Suppressor macrophage treated with lipopolysaccharide for 1 hour (primary cell): ENCODE results near the gene CTSW.
A peak's percentile ranks its signal among the peaks of the same experiment; 100 is the strongest.

ENCODE experiments used
- DNase-seq, 3 donors: peaks; one replicate each; pipeline ENCODE4 v3.0.0-alpha.2; 2020 to 2022

Gene CTSW

GRCh38 chr11:65856689-65857499 is 22.7 kb upstream of the CTSW start:
- peak; percentile 90 to 95 (median 92) for DNase-seq

GRCh38 chr11:65857500-65857852 is 22.2 kb upstream of the CTSW start:
- DNase-seq: no peak

DNA sequence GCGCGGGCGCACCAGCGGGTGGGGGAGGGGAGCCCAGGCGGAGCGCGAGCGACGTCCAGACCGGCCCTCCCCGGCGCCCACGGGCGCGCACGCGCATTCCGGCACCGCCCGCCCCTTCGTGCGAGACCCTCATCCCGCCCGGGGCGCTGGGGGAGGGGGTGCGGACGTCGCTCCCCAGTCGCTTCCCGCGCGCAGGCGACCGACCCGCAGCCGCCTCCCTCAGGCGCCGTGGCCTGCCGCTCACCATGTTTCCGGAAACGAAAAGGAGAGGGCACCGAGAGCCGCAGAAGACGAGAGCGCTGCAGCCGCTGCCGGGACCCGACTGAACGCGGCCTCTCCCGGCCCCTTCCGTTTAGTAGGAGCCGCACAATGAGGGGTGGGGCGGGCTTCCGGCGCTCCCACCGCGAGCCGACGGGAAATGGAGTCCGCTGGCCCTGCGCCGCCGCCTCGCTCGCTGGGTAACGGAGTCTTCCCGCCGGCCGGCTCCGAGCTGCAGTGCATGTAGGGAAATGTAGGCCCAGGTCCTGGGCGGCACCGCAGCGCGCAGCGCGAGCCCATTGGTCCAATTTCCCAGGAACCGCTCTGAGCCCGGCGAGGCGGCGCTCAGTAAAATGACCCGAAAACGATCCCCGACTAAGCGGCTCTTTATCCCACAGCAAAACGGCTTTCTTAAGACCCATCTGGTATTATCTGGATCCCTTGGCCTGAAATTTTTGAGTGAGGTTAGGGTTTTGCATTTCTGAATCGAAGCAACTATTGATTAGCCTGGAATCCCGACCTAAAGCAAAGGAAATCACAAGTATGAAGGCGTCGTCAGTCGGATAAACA is 21.6 kb upstream of the CTSW start, which contains the start of gene CFL1:
CFL1 (minus strand) TSS at position 328 of the 828 bp plus-strand sequence; CDS start at position 247, 81 bp downstream.
- DNase-seq: peak; percentile 99

DNA sequence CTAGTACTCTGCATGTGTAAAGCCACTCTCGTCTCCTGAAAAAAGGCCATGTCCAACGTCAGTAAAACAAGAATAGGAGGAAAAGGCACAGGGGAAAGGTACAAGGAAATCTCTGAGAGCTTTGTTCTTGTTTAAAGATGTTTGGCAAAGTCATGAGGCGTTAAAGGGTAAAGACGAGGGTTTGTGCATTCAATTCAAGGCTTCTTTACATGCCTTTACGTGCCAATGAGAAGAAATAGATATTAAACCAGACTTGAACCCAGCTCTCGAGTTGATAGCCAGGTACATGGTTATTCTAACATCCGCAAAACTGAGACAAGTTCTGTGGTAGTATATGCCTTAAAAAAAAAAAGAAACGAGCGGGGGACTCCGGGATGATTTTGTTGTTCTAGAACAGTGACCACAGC is 21.0 kb upstream of the CTSW start:
- no peak for DNase-seq

DNA sequence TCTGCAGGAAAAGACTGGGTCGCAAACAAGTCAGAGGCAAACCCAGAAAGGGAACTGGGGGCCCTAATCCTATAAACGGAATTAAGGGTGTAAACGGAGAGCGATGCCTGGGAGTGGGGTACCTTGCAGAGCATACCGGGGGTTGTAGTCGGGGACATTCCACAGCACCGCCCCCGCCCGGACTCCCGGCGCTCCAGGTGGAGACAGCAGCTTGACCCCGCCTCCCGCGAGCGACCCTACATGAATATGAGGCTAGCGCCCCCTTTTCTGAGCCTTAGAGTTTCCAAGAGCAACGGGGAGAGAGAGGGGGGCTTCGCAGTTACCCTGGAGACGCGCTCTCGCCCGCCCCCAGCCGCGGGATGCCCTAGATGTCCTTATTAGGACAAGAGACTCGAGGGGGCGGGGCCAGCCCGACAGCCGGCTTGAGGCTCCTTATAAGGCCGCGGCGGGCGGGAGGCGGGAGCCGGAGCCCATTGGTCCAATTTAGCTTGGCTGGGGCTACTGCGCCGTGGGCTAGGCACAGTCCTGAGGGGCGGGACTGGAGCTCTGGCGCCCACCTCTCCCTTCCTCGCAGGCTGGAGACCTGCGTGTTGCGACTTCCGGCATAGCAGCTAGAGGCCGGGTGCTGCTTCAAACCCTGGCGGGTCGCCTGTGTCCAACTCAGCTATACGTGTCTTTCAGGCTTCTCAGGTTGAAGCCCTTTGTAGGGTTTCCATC is 20.4 kb upstream of the CTSW start:
- DNase-seq: peak; percentile 97 to 99 (median 98)

- DNase-seq: peak in 1 of 3 donors; percentile 21
Observed at GRCh38 chr11:65859812-65860277, 19.8 kb upstream of the CTSW start.

- peak; percentile 94 to 97 (median 95) for DNase-seq
Observed at GRCh38 chr11:65860278-65861164, 19.1 kb upstream of the CTSW start, which contains the start of gene MUS81. MUS81 (plus strand) TSS chr11:65860433; CDS start chr11:65860754, 321 bp downstream.

DNA sequence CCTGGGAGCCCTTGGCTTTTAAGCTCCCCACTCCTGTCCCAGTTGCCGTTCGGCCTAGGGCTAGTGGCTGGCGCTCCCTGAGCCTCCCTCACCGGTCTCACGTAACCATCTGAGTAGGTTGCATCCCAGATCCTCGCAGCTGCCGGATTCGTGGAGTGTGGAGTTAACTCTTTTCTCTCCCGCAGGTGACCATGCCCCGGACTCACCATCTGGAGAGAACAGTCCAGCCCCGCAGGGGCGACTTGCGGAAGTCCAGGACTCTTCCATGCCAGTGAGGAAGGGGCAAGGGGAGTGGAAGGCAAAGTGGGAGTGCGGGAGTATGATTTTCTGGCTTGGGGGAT is 18.5 kb upstream of the CTSW start:
- DNase-seq: no peak

DNA sequence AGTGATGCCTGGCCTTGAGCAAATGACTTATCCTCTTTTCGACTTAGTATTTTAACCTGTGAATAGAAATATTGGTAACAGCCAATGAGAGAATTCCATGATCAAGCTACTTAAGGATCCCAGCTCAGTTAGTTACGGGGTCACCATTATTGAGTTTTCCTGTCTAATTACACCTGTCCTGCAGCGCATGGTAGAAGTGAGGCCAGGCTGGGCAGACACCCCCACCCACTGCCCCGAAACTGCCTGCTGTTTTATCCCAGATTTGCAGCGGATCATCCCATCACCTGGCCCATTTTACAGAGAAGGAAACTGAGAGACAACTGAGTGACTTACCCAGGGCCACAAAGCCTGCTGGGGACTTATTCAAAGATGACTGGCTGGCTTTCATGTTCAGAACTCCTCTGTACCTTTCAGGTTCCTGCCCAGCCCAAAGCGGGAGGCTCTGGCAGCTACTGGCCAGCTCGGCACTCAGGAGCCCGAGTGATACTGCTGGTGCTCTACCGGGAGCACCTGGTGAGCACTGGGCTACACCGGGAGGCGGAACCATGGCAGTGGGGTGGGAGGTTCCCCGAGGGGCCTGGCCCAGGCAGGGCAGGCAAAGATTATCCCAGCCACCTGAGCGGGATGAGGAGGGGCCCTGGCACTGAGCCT is 18.0 kb upstream of the CTSW start:
- no peak for DNase-seq

- no peak for DNase-seq
Observed at GRCh38 chr11:65862191-65862735, 17.4 kb upstream of the CTSW start.

- DNase-seq: no peak
Observed at GRCh38 chr11:65862941-65863888, 16.4 kb upstream of the CTSW start.

GRCh38 chr11:65863889-65864705 is 15.5 kb upstream of the CTSW start:
- no peak for DNase-seq

DNA sequence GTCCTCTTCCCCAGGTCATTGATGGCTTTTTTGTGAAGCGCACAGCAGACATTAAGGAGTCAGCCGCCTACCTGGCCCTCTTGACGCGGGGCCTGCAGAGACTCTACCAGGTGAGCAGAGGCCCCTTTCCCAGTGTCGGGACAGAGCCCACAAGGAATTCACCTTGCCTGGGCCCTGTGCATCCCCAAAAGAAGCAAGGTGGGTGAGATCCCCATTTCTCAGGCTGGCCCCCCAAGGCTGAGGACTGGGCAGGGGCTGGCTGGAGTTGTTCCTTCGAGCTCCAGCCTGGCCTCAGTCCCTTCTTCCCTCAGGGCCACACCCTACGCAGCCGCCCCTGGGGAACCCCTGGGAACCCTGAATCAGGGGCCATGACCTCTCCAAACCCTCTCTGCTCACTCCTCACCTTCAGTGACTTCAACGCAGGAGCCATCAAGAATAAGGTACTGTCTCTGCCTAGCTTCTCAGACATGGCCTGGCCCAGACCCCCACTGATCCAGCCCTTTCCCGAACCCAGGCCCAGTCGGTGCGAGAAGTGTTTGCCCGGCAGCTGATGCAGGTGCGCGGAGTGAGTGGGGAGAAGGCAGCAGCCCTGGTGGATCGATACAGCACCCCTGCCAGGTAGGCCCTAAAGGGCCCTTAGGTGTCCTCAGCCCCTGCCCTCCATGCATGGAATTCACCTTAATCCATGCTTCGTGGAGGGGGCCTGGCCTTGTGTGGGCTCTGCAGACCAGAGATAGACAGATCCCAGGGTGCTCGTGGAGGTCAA is 14.7 kb upstream of the CTSW start:
- DNase-seq: no peak

- no peak for DNase-seq
Observed at GRCh38 chr11:65865550-65866172, 14.0 kb upstream of the CTSW start.

GRCh38 chr11:65866509-65867283 is 12.9 kb upstream of the CTSW start:
- DNase-seq: no peak

DNA sequence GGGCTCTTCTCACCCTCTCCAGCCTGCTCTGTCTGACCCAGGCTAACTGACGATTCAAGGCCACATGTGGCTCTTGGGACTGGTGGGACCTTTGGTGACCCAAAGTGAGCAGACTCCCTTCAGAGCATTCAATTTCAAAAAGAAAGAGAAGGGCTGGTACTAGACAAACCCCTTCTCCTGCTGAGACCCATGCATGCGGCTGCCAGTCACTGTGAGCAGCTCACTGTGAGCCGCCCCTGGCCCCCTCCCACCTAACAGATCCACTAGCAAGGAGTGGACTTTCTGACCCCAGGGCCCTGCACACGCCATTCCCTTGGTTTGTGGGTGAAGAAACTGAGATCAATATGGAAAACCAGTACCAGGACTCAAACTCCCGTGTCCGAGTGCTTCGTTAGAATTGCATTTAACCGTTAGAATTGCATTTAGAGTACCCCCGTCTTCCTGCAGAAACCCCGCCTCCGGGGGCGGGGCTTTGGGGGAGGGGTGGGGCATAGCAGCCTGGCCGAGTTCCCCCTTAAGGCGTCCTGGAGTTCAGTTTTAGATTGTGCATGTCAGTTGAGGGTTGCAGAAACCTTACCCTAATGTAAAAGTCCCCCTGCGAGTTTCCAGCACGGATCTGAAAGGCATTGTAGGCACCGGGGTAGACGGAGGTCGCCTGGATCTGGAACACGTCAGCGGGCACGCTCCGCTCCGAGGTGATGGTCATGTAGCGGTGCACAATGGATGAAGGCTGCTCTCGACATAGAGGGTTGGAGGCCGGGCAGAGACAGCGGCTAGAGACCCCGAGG is 12.2 kb upstream of the CTSW start:
- DNase-seq: peak in 1 of 3 donors; percentile 52
